Measurements from ENCODE around the gene GRK5.

The GRK5 gene

DNA sequence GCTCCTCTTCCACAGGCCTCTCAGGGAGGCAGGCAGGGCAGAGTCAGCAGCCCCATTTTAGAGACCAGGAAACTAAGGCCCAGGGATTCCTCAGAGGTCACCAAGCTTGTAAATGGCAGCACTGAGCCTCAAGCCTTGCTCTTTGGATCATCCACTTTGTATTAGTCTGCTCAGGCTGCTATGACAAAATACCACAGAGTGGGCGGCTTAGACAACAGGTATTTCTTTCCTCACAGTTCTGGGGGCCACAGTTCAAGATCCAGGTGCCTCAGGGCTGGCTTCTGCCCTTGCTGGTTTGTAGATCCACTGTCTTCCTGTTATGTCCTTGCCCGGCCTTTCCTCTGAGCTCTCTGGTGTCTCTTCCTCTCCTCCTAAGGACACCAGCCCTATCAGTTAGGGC lies 151.2 kb downstream of the GRK5 start:
- Histone ChIP-seq H2AK5ac (ENCODE audit: low read length) (no peak overlapping the region), H3K27me3 (ENCODE audit: insufficient read depth, low read length) (no peaks in the 10 kb centered on the region), H3K4me2 (ENCODE audit: low read length) (no peak overlapping the region), H3K14ac (ENCODE audit: low read length) (no peak overlapping the region), H2BK120ac (ENCODE audit: insufficient read depth, low read length, poor library complexity) (no peak overlapping the region), H3K79me1 (ENCODE audit: low read length) (no peaks in the 10 kb centered on the region), H3K4ac (ENCODE audit: low read depth, low read length) (no peak overlapping the region), H3K36me3 (ENCODE audit: control insufficient read depth in 1 of 2, insufficient read depth in 2 of 2, low read length in 2 of 2) (no peaks in the 10 kb centered on the region), H3K9me3 (ENCODE audit: insufficient read depth, low read depth, low read length) (no peaks in the 10 kb centered on the region), H3K4me1 (ENCODE audit: control insufficient read depth in 1 of 2, insufficient read depth in 2 of 2, low read length in 2 of 2) (no peaks in the 10 kb centered on the region), H3K27ac (ENCODE audit: low read depth, low read length) (no peak overlapping the region), H3K4me3 (ENCODE audit: low read depth, low read length) (no peak overlapping the region), H3K9ac (ENCODE audit: low read length) (no peak overlapping the region), H4K91ac (ENCODE audit: low read depth, low read length) (no peak overlapping the region), H2AFZ (ENCODE audit: insufficient read depth, low read length, poor library complexity) (no peak overlapping the region), H3K23ac (ENCODE audit: low read length) (no peak overlapping the region), H4K8ac (ENCODE audit: low read depth, low read length) (no peak overlapping the region), H2BK12ac (ENCODE audit: low read length) (no peak overlapping the region), H3K18ac (ENCODE audit: low read length) (no peak overlapping the region), H3K79me2 (ENCODE audit: control insufficient read depth, insufficient read depth, low read length, poor library complexity) (no peaks in the 10 kb centered on the region), H4K12ac (ENCODE audit: low read depth, low read length) (no peak overlapping the region), H2BK5ac (ENCODE audit: low read depth, low read length, poor library complexity) (no peak overlapping the region)
- no peak for DNase-seq
- no CpG with 5 or more reads among the region's 2 CpGs for WGBS (ENCODE audit: extremely low coverage, insufficient coverage, insufficient read length)

DNA sequence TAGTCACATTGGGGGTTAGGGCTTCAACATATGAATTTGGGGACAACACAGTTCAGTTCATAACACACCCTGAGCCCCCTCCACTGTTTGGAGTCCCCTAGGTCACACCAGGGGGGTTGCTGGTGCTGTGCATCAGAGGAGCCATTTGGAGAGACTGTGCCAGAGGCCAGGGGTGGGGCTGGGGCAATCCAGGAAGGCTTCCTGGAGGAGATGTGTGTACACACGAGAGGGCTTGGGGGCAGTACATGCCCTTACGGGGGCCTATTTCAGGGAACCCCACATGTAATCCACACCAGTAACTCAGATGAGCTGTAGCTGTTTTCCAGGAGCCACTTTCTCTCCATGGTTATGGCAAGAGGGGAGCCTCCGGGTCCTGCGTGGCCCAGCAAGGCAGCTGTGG lies 151.7 kb downstream of the GRK5 start:
- no peak for DNase-seq
- no peak overlapping the region for H3K18ac ChIP-seq (ENCODE audit: low read length)
- H3K4me1 ChIP-seq (ENCODE audit: control insufficient read depth in 1 of 2, insufficient read depth in 2 of 2, low read length in 2 of 2), result no peaks in the 10 kb centered on the region
- H2BK5ac ChIP-seq (ENCODE audit: low read depth, low read length, poor library complexity), result no peak overlapping the region
- no peak overlapping the region for H4K8ac ChIP-seq (ENCODE audit: low read depth, low read length)
- H3K4me2 ChIP-seq (ENCODE audit: low read length), result no peak overlapping the region
- no peaks in the 10 kb centered on the region for H3K9me3 ChIP-seq (ENCODE audit: insufficient read depth, low read depth, low read length)
- H3K14ac ChIP-seq (ENCODE audit: low read length), result no peak overlapping the region
- no peak overlapping the region for H2AK5ac ChIP-seq (ENCODE audit: low read length)
- H3K79me2 ChIP-seq (ENCODE audit: control insufficient read depth, insufficient read depth, low read length, poor library complexity), result no peaks in the 10 kb centered on the region
- WGBS (ENCODE audit: extremely low coverage, insufficient coverage, insufficient read length), result no CpG with 5 or more reads among the region's 4 CpGs
- H2BK12ac ChIP-seq (ENCODE audit: low read length), result no peak overlapping the region
- H3K9ac ChIP-seq (ENCODE audit: low read length), result no peak overlapping the region
- no peak overlapping the region for H3K23ac ChIP-seq (ENCODE audit: low read length)
- no peak overlapping the region for H3K4me3 ChIP-seq (ENCODE audit: low read depth, low read length)
- no peaks in the 10 kb centered on the region for H3K27me3 ChIP-seq (ENCODE audit: insufficient read depth, low read length)
- H4K91ac ChIP-seq (ENCODE audit: low read depth, low read length), result no peak overlapping the region
- H3K79me1 ChIP-seq (ENCODE audit: low read length), result no peaks in the 10 kb centered on the region
- H2AFZ ChIP-seq (ENCODE audit: insufficient read depth, low read length, poor library complexity), result no peak overlapping the region
- H4K12ac ChIP-seq (ENCODE audit: low read depth, low read length), result no peak overlapping the region
- no peak overlapping the region for H2BK120ac ChIP-seq (ENCODE audit: insufficient read depth, low read length, poor library complexity)
- H3K27ac ChIP-seq (ENCODE audit: low read depth, low read length), result no peak overlapping the region
- no peaks in the 10 kb centered on the region for H3K36me3 ChIP-seq (ENCODE audit: control insufficient read depth in 1 of 2, insufficient read depth in 2 of 2, low read length in 2 of 2)
- H3K4ac ChIP-seq (ENCODE audit: low read depth, low read length), result no peak overlapping the region

DNA sequence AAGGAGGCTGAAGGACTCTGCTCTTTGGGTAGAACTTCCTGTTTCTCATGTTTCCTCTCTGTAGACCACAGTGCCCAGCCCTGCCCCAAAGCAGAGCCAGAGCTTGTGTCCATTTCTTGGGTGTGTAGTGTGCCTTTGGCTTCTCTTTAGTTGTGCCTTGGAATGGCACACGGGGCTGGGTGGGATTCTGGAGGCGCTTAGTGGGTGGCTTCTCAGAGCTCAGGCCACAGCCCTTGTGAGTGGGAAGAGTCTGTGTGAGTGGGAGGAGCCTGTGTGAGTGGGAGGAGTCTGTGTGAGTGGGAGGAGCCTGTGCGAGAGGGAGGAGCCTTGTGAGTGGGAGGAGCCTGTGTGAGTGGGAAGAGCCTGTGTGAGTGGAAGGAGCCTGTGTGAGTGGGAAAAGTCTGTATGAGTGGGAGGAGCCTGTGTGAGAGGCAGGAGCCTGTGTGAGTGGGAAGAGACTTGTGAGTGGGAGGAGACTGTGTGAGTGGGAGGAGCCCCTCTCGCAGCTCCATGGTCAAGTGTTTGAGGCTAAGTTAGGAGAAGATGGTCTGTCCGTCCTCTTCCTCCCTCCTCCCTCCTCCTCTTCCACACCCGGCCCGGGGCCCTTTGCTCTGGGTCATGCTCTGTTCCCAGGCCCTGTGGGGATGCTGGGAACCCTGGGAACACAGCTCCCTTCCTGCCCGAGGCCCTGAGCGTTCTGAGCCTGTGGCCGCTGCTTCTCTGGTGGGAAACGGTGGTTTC lies 153.0 kb downstream of the GRK5 start:
- H4K91ac ChIP-seq (ENCODE audit: low read depth, low read length), result no peak overlapping the region
- no peak overlapping the region for H2BK12ac ChIP-seq (ENCODE audit: low read length)
- H3K4ac ChIP-seq (ENCODE audit: low read depth, low read length), result no peak overlapping the region
- no peak overlapping the region for H2AK5ac ChIP-seq (ENCODE audit: low read length)
- H3K27ac ChIP-seq (ENCODE audit: low read depth, low read length), result no peak overlapping the region
- H4K8ac ChIP-seq (ENCODE audit: low read depth, low read length), result no peak overlapping the region
- H2AFZ ChIP-seq (ENCODE audit: insufficient read depth, low read length, poor library complexity), result no peak overlapping the region
- H3K4me3 ChIP-seq (ENCODE audit: low read depth, low read length), result no peak overlapping the region
- no CpG with 5 or more reads among the region's 11 CpGs for WGBS (ENCODE audit: extremely low coverage, insufficient coverage, insufficient read length)
- no peak overlapping the region for H3K23ac ChIP-seq (ENCODE audit: low read length)
- H3K27me3 ChIP-seq (ENCODE audit: insufficient read depth, low read length), result no peaks in the 10 kb centered on the region
- H4K12ac ChIP-seq (ENCODE audit: low read depth, low read length), result no peak overlapping the region
- H3K4me1 ChIP-seq (ENCODE audit: control insufficient read depth in 1 of 2, insufficient read depth in 2 of 2, low read length in 2 of 2), result no peaks in the 10 kb centered on the region
- H3K18ac ChIP-seq (ENCODE audit: low read length), result no peak overlapping the region
- peak in 1 of 2 donors; percentile 17 for DNase-seq
- H2BK120ac ChIP-seq (ENCODE audit: insufficient read depth, low read length, poor library complexity), result no peak overlapping the region
- H3K9ac ChIP-seq (ENCODE audit: low read length), result no peak overlapping the region
- H3K9me3 ChIP-seq (ENCODE audit: insufficient read depth, low read depth, low read length), result no peaks in the 10 kb centered on the region
- H3K14ac ChIP-seq (ENCODE audit: low read length), result no peak overlapping the region
- no peaks in the 10 kb centered on the region for H3K36me3 ChIP-seq (ENCODE audit: control insufficient read depth in 1 of 2, insufficient read depth in 2 of 2, low read length in 2 of 2)
- no peak overlapping the region for H2BK5ac ChIP-seq (ENCODE audit: low read depth, low read length, poor library complexity)
- H3K79me1 ChIP-seq (ENCODE audit: low read length), result no peaks in the 10 kb centered on the region
- no peak overlapping the region for H3K4me2 ChIP-seq (ENCODE audit: low read length)
- H3K79me2 ChIP-seq (ENCODE audit: control insufficient read depth, insufficient read depth, low read length, poor library complexity), result no peaks in the 10 kb centered on the region

DNA sequence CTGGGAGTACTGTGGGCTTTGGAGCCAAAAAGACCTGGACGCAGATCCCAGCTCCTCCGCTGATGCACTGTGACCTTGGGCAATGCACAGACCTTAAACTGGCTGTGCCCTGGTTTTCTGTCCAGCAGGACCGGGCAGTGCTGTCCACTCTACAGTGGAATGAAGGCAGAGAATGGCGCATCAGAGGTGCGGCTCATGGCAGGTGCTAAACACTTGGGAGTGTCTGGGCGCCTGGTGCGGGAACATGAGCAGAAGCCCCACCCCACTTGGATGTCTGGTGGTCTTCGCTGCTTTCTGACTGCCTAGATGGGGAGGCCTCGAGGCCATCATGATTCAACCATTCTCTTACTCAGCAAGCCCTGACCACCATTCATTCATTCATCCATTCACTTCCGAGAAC lies 153.7 kb downstream of the GRK5 start:
- H3K79me2 ChIP-seq (ENCODE audit: control insufficient read depth, insufficient read depth, low read length, poor library complexity), result no peaks in the 10 kb centered on the region
- no peak for DNase-seq
- H3K36me3 ChIP-seq (ENCODE audit: control insufficient read depth in 1 of 2, insufficient read depth in 2 of 2, low read length in 2 of 2), result no peaks in the 10 kb centered on the region
- no peaks in the 10 kb centered on the region for H3K27me3 ChIP-seq (ENCODE audit: insufficient read depth, low read length)
- H3K4me3 ChIP-seq (ENCODE audit: low read depth, low read length), result no peak overlapping the region
- H2BK5ac ChIP-seq (ENCODE audit: low read depth, low read length, poor library complexity), result no peak overlapping the region
- no peak overlapping the region for H3K18ac ChIP-seq (ENCODE audit: low read length)
- no peaks in the 10 kb centered on the region for H3K79me1 ChIP-seq (ENCODE audit: low read length)
- no peak overlapping the region for H4K91ac ChIP-seq (ENCODE audit: low read depth, low read length)
- no peak overlapping the region for H4K12ac ChIP-seq (ENCODE audit: low read depth, low read length)
- no peak overlapping the region for H2AK5ac ChIP-seq (ENCODE audit: low read length)
- H2BK120ac ChIP-seq (ENCODE audit: insufficient read depth, low read length, poor library complexity), result no peak overlapping the region
- H3K14ac ChIP-seq (ENCODE audit: low read length), result no peak overlapping the region
- no peaks in the 10 kb centered on the region for H3K4me1 ChIP-seq (ENCODE audit: control insufficient read depth in 1 of 2, insufficient read depth in 2 of 2, low read length in 2 of 2)
- no peak overlapping the region for H3K4ac ChIP-seq (ENCODE audit: low read depth, low read length)
- H2BK12ac ChIP-seq (ENCODE audit: low read length), result no peak overlapping the region
- no CpG with 5 or more reads among the region's 10 CpGs for WGBS (ENCODE audit: extremely low coverage, insufficient coverage, insufficient read length)
- H2AFZ ChIP-seq (ENCODE audit: insufficient read depth, low read length, poor library complexity), result no peak overlapping the region
- no peaks in the 10 kb centered on the region for H3K9me3 ChIP-seq (ENCODE audit: insufficient read depth, low read depth, low read length)
- no peak overlapping the region for H3K27ac ChIP-seq (ENCODE audit: low read depth, low read length)
- H3K23ac ChIP-seq (ENCODE audit: low read length), result no peak overlapping the region
- no peak overlapping the region for H3K9ac ChIP-seq (ENCODE audit: low read length)
- no peak overlapping the region for H3K4me2 ChIP-seq (ENCODE audit: low read length)
- no peak overlapping the region for H4K8ac ChIP-seq (ENCODE audit: low read depth, low read length)
